GM19193 (cell line): Measurements from ENCODE around the gene NGLY1.
A peak's percentile ranks its signal among the peaks of the same experiment; 100 is the strongest.

Experiments
- POLR2A ChIP-seq: IDR thresholded peaks from 4 replicates; pipeline ENCODE4 v1.6.1; 2011; ENCODE audit not compliant: insufficient read depth, insufficient read length; ENCODE audit errors: extremely low read depth

NGLY1 gene

DNA sequence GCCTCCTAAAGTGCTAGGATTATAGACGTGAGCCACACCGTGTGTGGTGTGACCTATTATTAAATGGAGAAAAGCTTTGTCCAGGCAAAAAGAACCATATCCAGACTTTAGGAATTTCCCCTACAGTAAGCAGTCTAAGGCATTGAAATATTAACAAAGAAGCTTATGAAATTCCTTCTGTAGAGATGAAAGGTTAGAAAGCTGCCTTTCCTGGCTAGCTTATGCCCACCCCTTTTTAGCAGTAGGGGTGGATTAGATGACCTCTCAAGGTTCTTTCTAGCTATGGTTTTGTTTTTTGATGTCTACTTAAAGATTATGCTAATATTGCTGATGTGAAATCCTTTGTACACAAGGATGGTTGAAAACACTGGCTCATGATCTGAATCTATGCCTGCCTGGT, 20.6 kb upstream of the NGLY1 start:
- TF ChIP-seq POLR2A = no peak

DNA sequence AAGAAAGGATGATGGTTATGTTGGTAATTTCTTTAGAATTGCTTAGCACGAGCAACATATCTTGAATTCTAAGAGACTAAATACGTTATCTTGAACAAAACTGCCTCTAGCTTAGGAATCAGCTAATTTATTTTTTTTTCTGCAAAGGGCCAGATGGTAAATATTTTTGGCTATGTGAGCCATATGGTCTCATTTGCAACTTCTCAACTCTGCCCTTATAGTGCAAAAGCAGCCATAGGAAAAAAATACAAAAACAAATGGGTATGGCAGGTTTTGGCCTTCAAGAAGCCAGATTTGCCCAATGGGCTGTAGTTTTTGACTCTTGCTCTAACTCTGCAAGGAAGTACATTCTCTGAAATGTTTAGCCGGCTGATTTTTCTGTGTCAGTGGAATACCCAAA, 18.5 kb upstream of the NGLY1 start:
- TF ChIP-seq POLR2A = no peak

DNA sequence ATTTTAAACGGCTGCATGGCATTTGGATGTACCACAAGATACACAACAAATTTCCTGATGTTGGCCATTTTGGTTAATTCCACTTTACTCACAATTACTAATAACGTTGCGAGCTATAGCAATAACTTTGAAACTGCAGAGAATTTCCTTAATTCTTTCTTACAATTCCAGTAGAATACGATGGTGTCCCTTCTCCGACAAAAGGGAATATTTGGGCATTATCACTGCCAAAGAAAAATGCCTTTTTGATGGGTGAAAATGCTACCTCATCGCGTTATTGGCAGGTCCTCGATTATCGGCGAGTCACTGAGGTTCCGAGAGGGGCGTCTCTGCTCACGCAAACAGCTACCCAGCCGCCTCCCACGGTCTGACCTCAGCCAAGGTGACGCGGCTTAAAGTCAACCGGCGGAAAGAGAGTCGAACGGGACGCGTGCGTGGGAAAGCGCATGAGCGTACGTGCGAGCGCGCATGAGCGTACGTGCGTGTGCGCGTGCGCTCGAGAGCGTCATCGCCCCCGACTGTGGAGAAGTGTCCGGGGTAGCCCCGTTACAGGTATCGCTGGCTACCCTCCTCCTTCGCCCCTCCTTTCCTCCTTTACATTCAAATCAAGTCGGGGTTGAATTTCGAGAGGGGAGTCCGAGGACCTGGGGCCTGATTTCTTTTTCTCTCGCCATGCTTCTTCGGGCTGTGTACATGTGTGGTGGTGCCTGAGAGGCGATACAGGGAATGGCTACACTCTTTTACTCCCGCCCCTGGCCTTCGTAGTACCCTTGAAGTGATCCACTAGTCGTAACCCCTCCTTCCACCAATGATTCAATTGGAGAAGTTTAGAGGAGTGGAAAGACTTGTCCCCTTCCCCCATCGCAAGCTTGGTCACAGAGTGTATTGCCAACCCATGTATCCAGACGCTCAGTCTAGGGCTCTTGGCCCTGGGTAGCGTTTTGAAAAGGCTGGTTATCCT, 6.6 kb upstream of the NGLY1 start, which contains the start of gene OXSM:
Gene OXSM (plus strand): TSS at position 495 of the 961 bp plus-strand sequence. CDS start 931 bp downstream, outside the sequence.
- peak; percentile 87 for TF ChIP-seq POLR2A

DNA sequence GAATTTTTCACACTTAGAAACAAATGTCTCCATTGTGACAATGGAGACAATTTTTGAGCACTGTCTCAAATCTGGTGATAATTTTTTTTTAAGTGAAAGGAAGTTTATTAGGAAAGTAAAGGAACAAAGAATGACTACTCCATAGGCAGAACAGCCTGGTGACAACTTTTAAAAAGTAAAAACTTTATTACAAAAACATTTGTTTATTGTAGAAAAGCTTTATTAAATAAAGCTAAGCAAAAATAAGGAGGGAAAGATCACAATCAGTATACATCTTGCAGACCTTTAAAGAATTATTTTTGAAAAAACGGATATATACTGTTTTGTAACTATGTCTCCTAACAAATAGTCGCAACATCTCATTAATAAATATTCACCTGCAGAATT, 6.0 kb upstream of the NGLY1 start:
- no peak for TF ChIP-seq POLR2A

DNA sequence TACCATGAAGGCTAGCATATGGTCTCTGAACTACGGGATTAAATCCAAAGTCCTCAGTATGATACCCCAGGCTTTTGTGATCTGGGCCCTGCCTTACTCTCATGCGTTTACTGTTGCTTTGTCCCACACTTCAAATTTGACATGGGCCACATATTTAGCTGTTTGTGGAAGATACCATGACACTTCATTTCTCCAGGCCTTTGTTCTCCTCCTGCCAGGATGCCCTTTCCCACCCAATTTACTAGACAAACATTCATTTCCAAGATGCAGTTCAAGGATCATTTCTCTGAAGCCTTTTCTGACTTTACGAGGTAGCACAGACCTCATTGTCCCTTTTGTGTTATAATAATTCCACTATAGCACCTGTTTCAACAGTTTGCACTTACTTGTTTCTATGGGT, 4.4 kb upstream of the NGLY1 start:
- TF ChIP-seq POLR2A = no peak

DNA sequence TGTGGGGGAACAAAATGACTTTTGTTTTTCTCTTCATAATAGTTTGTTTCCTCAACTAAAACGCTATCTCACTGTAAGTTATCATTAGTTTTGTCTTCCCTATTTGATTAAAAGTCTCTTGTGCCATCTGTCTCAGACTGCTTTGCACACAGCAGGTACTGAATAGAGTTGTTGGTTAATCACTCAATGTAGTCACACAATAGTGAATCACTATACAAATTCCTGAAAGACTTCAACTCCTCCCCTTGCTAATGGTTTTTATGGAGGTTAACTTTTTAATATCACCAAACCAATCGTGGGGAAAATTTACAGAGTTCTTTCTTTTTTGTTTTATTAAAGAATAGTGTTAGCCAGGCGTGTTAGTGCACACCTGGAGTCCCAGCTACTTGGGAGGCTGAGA, 2.6 kb upstream of the NGLY1 start:
- no peak for TF ChIP-seq POLR2A

DNA sequence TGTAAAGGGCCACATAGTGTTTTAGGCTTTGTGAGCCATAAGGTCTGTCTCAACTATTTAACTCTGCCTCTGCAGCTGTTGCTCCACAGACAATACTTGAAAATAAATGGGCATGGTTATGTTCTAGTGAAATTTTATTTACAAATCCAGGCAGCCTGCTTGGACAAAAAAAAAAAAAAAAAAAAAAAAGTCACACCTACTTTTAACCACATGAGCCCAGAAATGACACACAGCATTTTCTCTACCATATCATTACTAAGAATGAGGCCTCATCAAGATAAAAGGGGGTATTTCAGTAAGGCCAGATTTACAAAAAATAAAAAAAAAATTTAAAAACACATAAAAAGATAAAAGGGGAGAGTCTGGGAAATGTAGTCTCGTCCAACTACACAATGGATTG, 1.7 kb upstream of the NGLY1 start:
- no peak for TF ChIP-seq POLR2A

DNA sequence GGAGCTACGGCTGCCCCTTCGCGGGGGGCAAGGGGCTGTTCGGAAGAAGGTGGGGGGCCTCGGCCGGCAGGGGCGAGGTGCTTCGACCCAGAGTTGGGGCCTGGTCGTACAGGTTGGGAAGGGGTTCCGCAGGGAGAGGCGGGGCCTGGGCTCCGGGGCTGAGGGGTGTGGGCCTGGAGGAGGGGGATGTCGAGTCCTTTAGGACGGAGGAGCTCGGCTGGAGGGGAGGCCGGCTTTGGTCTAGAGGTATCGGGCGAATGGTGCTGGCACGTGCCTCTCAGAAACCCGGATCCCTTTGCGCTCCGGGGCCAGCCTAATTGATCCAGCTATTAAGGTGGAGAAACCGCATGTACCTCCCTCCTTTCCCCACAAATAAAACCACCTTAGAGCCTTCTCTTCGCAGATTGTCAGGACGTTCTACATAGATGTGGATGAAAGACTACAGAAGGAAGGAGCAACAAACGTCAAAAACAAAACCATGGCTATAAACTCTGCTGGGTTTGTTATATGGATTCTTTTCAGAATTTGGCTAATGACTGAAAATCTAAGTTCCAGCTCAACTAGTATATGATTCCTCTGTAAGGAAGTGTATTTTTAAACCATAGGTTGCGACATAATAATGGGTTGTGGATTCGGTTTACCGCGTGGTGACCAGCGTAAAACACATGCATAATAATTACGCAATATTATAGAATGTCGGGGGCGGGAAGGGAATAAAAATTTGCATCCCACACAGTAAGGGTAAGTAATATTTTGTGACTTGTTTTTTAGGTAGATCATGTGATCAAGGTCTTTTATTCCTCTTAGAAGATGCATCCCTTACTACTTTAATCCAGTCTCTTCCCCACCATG, 644 bp upstream of the NGLY1 start:
- no peak for TF ChIP-seq POLR2A

DNA sequence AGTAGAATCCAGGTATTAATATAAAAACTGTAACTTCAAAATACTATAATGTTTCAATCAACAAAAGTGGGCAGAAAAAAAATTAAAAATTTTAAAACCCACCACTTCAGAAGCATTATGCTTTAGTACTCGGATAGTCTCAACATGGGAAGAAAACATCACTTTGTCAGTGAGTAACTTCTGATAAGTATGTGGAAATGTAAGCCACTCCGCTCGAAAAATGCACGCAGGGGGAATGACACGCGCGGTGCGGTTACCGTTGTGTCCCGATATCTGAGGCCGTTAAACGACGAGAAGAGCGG, 656 bp downstream of the NGLY1 start:
- TF ChIP-seq POLR2A = no peak

DNA sequence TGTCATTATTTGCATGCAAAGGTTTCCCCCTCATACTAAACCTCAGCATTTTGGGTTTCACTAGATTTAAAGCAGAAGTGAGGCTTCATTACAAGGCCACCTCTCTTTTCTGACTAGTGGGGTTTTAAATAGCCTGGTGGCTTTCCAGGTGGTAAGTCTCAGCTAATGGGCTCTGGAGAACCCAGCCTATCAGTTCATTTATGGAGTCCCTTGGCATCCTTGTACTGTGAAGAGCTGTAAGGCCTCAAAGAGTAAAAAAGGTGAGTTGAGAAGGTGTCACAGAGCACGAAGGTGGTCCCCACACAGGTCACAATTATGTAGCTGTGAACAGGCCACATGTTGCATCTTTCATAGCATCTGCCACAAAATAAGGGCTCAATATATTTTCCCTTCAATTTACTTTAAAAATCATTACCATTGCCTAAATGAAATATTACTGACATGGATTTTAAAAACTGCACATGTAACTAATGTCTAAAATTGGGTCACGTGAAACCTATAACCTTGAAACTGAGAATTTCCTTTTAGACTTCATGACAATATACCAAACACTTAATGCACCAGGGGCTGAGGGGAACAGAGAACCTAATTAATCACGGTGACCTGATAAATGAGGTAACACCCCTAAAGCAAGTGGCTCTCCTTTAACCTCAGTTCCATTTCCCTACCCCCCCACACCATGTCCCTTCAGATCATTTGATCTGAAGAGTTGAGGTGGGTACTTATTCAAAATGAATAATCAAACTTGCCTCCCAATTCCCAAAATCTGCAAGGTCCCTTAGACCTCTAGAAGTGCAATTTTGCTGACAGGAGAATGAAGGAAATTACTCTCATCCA, 1.3 kb downstream of the NGLY1 start:
- TF ChIP-seq POLR2A = no peak

DNA sequence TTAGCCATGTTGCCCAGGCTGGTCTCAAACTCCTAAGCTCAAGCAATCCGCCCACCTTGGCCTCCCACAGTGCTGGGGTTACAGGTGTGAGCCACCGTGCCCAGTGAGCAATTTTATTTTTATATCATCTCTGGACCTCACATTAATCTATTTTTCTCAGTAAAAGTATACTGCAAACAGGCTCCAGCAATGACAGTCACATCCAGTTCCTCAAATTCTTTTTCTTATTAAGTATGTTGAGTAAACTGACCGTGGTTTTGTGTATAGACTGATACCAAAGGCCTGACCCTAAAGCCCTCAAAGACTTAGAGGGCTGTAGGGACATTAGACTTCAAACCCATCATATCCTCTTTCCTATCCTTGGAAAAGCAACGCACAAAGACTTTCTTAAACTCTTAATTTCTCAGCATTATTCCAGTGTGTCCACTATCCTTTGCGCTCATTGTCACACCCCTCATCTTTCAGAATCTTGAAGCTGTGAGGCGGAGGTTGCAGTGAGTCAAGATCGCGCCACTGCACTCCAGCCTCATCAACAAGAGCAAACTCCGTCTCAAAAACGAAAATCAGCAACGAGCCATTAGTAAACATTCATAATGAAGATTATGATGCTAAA, 2.0 kb downstream of the NGLY1 start:
- TF ChIP-seq POLR2A = no peak

DNA sequence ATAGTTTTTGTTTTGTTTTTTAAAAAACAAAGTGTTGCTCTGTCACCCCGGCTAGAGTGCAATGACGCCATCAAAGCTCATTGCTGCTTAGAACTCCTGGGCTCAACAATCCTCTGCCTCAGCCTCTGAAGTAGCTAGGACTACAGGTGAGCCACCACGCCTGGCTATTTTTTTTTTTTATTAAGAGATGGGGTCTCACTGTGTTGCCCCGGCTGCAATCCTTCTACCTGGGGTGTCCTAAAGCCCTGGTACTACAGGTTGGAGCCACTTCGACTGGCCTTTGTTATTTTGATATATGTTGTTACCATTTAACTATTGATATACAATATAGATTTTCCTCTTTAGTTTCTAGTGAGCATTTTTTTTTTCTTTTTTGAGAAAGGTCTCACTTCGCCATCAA, 2.6 kb downstream of the NGLY1 start:
- TF ChIP-seq POLR2A = no peak

DNA sequence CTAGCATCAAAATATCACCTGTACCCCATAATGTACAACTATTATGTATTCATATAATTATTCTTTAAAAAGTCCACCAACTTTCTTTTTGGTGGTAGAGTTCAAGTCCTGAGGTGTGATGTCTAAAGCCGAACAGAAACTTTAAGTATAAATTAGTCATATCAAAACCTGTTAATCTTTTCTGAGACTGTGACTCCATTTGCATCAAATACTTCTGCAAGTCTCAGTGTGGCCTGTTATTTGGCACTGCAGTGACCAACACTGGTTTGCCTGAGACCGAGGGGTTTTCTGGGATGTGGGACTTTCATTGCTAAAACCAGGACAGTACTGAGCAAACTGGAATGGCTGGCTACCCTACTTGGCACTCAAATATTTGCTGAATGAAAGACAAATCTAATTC, 7.3 kb downstream of the NGLY1 start:
- TF ChIP-seq POLR2A = no peak

DNA sequence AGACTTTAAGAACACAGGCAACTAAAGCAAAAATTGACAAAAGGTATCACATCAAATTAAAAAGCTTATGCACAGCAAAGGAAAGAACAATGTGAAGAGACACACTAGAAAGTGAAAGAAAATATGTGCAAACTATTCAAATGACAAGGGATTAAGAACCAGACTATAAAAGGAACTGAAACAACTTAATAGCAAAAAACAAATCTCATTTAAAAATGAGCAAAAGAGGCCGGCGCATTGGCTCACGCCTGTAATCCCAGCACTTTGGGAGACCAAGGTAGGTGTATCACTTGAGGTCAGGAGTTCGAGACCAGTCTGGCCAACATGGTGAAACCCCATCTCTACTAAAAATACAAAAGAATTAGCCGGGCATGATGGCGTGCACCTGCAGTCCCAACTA, 14.4 kb downstream of the NGLY1 start:
- no peak for TF ChIP-seq POLR2A
